ENCODE results near the gene SNX32.

DNA sequence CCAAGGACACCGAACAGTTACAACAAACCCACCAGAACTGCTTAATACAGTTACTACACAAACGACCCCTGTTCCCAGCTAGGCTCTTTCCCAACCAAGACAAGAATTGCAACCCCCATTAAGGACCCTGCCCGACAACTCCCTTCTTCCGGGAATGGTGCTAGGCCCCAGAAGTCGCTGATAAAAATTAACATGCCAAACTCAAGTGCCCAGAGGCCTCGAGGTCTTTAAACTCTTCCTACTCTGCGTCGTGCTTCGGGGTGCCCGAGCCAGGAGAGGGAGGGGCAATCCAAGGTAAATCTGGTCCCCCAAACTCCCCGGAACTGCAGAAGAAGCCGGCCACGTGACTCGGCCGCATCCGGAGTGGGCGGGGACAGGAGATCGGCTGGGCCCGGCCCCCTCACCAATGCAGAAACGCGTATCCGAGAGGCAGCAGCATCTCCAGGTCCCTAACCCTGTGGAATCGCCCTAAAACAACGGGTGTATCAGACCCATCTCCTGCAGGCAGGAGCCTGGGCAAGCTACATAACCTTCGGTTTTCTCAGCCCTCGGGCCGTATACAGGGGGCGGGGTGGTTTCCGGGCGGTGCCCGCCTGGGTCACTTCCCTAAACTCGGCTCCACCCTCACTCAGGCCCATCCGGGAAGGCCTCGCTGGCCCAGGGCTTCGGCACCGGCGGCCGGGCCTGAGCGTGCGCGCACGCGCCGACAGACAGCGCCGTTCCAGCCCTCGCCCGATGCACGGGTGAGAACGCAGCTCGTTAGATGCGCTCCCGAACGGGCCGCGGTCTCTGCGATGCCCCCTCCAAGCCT lies 23.1 kb downstream of the SNX32 start:
- TF ChIP-seq CTCF (IDR thresholded peaks at IDR 0.05; ENCODE audit: low read length) (no peak), EZH2 (optimal IDR thresholded peaks at IDR 0.05; ENCODE audit: low read depth, low read length) (no peak)
